Activated T-helper 1 cell treated with anti-CD3 and anti-CD28 coated beads, Interleukin-12 subunit alpha, Interleukin-12 subunit beta, Interleukin-2, Interleukin-4 antibody, amounts not matched to agents 30 ng/mL and 10 ng/mL and 1 ng/mL, durations not matched to agents 14 hours and 24 hours and 36 hours (primary cell): ENCODE results near the gene NTMT1. TPM values are rescaled to one million over a fixed set of nuclear protein-coding genes. Genes with fewer than 3 reads are reported as not detected.
A peak's percentile ranks its signal among the peaks of the same experiment; 100 is the strongest.

Source experiments
- DNase-seq: peaks from one replicate; pipeline ENCODE4 v3.0.0; 2021; ENCODE audit warnings: low spot score
- H3K27ac Mint-ChIP-seq: one replicate; pipeline ENCODE4 v1.8.0; 2021; ENCODE audit warnings: mild to moderate bottlenecking, mixed read lengths
- H3K27me3 Mint-ChIP-seq: one replicate; pipeline ENCODE4 v1.8.0; 2022; ENCODE audit warnings: mild to moderate bottlenecking, moderate library complexity, mixed read lengths; ENCODE audit not compliant: insufficient read depth
- H3K36me3 Mint-ChIP-seq: one replicate; pipeline ENCODE4 v1.8.0; 2021; ENCODE audit warnings: low read depth, mixed read lengths
- H3K4me1 Mint-ChIP-seq: one replicate; pipeline ENCODE4 v1.8.0; 2021; ENCODE audit warnings: low read depth, mixed read lengths
- H3K4me3 Mint-ChIP-seq: one replicate; pipeline ENCODE4 v1.8.0; 2021; ENCODE audit warnings: mild to moderate bottlenecking, moderate library complexity, mixed read lengths
- H3K9me3 Mint-ChIP-seq: one replicate; pipeline ENCODE4 v1.8.0; 2021; ENCODE audit warnings: mixed read lengths
- intact Hi-C: fragments of 100-400 bp; cut with micrococcal nuclease; formaldehyde crosslinking; loops from one replicate; pipeline ENCODE4 v1.15.1; 2024
- total RNA-seq: library from RNA; stranded (reverse); gene quantifications from 2 replicates; pipeline ENCODE4 v1.2.3, GENCODE V29; 2022

Gene NTMT1
- total RNA-seq, 1 donor from 2014 or later: 67.1 TPM

GRCh38 chr9:129637673-129638439, 11.9 kb downstream of the NTMT1 start:
- peak overlapping the region; percentile 51 for H3K27ac Mint-ChIP-seq
- H3K9me3 Mint-ChIP-seq: no peaks in the 10 kb centered on the region
- H3K27me3 Mint-ChIP-seq: no peaks in the 10 kb centered on the region
- H3K4me1 Mint-ChIP-seq: peaks cover 10% of the 10 kb centered on the region
- peaks cover 13% of the 10 kb centered on the region for H3K36me3 Mint-ChIP-seq
- peak overlapping the region; percentile 53 for H3K4me3 Mint-ChIP-seq
- intact Hi-C loops: no loop called here
- no peak for DNase-seq

DNA sequence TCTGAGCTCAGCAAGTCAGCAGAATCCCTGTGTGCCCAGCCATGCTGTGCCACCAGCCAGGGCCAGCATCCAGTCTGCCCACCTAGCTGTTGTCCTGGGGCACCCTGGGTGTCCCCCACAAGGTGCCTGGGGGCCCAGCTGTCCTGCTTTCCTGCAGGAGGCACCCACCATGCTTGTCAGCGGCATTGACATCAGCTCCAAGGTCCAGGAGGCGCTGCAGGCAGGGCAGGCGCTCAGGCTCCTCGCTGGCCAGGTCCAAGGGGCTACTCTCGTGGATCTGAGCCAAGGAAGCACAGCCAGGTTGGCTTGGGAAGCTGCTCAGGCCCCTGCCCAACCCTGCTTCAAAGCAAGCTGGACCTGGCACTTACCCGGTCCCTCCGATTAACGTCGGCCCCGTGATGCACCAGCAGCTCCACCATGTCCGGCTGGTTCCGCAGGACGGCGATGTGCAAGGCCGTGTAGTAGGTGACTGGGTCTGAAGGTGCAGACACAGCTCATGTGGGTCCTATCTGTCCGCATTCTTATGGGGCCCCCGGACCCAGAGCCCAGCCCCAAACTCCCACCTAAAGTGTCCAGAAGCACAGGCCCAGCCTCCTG, 13.2 kb downstream of the NTMT1 start:
- H3K27me3 Mint-ChIP-seq: no peaks in the 10 kb centered on the region
- no peaks in the 10 kb centered on the region for H3K9me3 Mint-ChIP-seq
- H3K4me1 Mint-ChIP-seq: peaks cover 10% of the 10 kb centered on the region
- intact Hi-C loops: no loop called here
- no peak overlapping the region for H3K4me3 Mint-ChIP-seq
- H3K36me3 Mint-ChIP-seq: peaks cover 12% of the 10 kb centered on the region
- no peak overlapping the region for H3K27ac Mint-ChIP-seq
- DNase-seq: no peak

DNA sequence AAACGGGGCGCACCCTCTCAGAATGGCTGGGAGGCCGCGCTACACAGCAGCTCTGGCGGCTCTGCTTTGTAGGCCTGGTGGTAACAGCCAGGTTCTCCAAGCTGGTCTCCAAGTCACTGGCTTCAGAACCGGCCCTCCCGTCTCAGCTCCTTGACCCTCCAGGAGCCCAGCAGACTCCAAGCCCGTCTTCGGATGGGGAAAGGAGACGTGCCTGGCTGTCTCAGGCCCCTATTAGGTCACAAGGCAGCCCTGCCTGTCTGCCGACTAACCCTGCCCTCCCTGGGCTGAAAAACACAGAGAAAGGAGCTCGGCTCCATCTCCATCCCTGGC, 13.8 kb downstream of the NTMT1 start:
- DNase-seq: no peak
- intact Hi-C loops: loop anchor here (5.0 kb wide), 1 partner anchor 58 kb away; no protein-coding TSS in a partner anchor
- Mint-ChIP-seq H3K27me3 (no peaks in the 10 kb centered on the region), H3K4me1 (peaks cover 10% of the 10 kb centered on the region), H3K4me3 (peak overlapping the region; percentile 87), H3K36me3 (peaks cover 12% of the 10 kb centered on the region), H3K9me3 (no peaks in the 10 kb centered on the region), H3K27ac (no peak overlapping the region)

- Mint-ChIP-seq H3K27me3 (no peaks in the 10 kb centered on the region), H3K4me3 (peak overlapping the region; percentile 87), H3K36me3 (peaks cover 9% of the 10 kb centered on the region), H3K9me3 (no peaks in the 10 kb centered on the region), H3K4me1 (peaks cover 10% of the 10 kb centered on the region), H3K27ac (peak overlapping the region; percentile 8)
- DNase-seq: no peak
- intact Hi-C loops: loop anchor here (5.0 kb wide), 1 partner anchor 57 kb away; no protein-coding TSS in a partner anchor
Observed at GRCh38 chr9:129640086-129640870, 14.3 kb downstream of the NTMT1 start.

DNA sequence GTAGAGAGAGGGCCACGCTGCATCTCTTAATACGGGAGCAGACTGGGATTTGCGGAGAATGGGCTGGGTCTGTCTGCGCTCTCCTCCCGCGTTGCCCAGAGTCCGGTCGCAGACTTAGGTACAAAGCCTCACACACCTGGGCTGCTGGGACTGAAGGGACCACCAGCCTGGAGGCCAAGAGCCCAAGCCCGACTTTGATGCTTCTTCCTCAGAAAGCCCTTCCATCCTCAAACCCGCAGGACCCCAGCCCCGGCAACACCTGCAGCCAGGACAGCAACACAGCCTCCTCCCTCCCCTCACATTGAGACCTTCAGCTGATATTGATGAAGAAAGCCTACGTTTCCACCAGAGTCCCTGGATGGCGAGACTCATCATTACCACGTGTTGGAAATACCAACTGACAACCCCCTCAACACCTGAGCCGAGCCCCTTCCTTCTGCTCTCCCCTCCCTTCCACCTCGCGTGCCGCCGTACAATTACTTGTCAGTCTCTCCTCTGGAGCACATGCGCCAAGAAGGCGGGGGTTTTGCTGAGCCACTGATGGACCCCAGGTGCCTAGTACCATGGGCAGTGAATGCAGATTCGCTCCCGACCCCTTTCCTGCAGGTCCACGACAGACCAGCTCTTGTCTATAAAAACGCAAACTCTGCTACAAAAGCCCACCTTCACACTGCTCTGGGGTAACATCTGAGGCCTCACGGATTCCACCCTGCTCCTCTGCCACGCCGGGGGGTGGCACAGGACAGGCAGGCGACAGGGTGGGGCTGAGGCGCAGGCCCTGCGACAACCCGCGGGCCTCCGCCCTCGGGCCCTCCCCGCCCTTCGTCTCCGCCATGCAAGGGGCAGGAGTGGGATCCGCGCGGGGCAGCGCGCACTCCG, 15.1 kb downstream of the NTMT1 start:
- Mint-ChIP-seq H3K4me1 (peaks cover 10% of the 10 kb centered on the region), H3K36me3 (peaks cover 3% of the 10 kb centered on the region), H3K27ac (peak overlapping the region; percentile 86), H3K9me3 (no peaks in the 10 kb centered on the region), H3K4me3 (peak overlapping the region; percentile 87), H3K27me3 (no peaks in the 10 kb centered on the region)
- intact Hi-C loops: loop anchor here (5.0 kb wide), 1 partner anchor 56 kb away; no protein-coding TSS in a partner anchor
- DNase-seq: no peak

DNA sequence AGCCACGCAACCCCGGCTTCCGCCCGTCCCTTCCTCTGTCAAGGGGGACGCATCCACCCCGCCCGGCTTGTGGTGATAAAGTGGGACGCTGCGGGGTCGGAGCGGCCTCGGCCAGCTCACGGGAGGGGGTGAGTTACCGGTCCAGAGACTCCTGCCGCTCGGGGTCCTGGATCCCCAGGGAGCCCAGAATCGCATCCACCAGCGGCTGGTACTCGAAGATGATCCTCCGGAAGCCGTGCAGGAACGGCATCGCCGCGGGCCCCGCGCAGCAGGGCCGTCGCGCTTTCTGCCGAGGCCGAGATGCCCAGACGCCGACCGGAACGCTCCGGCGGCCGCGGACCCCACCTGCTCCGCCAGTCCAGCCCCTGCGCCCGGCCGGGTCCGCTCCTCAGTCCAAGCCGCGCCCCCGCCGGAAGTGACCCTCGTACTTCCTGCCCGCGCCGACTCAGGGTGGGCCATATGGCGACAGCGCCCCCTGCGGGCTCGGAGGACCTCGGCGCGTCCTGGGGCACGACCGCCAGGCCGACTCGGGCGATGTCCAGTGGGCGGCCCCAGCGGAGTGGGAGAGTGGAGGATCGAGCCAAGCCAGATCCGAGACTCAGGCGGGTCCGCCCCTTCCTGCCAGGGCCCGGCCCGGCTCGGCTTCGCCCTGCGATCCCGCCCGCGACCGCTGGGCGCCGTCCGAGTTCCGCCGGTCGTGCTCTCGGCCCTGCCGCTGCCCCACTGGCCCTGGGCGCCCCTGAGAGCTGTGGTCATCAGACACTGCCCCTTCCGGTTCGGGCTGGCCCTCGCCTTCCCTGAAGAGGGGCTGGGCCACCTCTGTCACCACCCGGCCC, 16.0 kb downstream of the NTMT1 start, which contains the start of gene ASB6:
Gene ASB6 (minus strand): TSS at position 402 of the 836 bp plus-strand sequence. CDS start 152 bp downstream, at position 250.
- H3K4me3 Mint-ChIP-seq: peak within 1 kb of the TSS; percentile 87
- intact Hi-C loops: loop anchor here (1.0 to 5.0 kb wide), 7 partner anchors 16 to 193 kb away; partner anchors contain the start of genes C9orf78, NTMT1, PRRX2 and USP20
- peaks cover 3% of the 10 kb centered on the region for H3K36me3 Mint-ChIP-seq

DNA sequence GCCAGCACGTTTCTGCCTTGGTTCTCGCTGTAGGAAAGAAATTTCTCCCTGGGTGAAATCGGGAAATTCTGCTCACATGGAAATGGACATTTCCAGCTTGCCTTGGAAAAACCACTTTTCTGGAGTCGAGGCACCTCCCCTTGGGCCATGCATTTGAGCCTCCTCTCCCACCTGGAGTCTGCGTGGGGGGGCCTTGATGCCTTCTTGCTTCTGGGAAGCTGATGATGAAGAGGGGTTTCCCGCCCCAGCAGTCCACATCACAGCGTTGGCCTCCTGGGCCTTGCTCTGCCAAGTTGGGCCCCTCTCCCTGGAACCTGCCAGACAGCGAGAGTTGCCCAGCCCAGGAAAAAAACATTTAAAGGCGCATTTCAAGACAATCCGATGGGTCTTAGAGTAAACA, 17.7 kb downstream of the NTMT1 start:
- peak overlapping the region; percentile 45 for H3K4me3 Mint-ChIP-seq
- peaks cover 1% of the 10 kb centered on the region for H3K36me3 Mint-ChIP-seq
- intact Hi-C loops: loop anchor here (2.0 to 5.0 kb wide), 2 partner anchors 21 to 54 kb away; partner anchors contain the start of gene PRRX2
- H3K27me3 Mint-ChIP-seq: peaks cover 2% of the 10 kb centered on the region
- DNase-seq: no peak
- H3K27ac Mint-ChIP-seq: no peak overlapping the region
- peaks cover 10% of the 10 kb centered on the region for H3K4me1 Mint-ChIP-seq
- H3K9me3 Mint-ChIP-seq: no peaks in the 10 kb centered on the region

More for the DNA sequence above, 16.0 kb downstream of the NTMT1 start, which contains the start of gene ASB6:
- H3K9me3 Mint-ChIP-seq: no peaks in the 10 kb centered on the region
- peaks cover 10% of the 10 kb centered on the region for H3K4me1 Mint-ChIP-seq
- peak; percentile 94 for DNase-seq
- peaks cover 2% of the 10 kb centered on the region for H3K27me3 Mint-ChIP-seq
- H3K27ac Mint-ChIP-seq: peak within 1 kb of the TSS; percentile 90

GRCh38 chr9:129644365-129644764, 18.4 kb downstream of the NTMT1 start:
- Mint-ChIP-seq H3K4me1 (peaks cover 10% of the 10 kb centered on the region), H3K36me3 (peaks cover under 1% of the 10 kb centered on the region), H3K4me3 (no peak overlapping the region), H3K27me3 (peaks cover 2% of the 10 kb centered on the region), H3K27ac (no peak overlapping the region), H3K9me3 (no peaks in the 10 kb centered on the region)
- intact Hi-C loops: loop anchor here (5.0 kb wide), 1 partner anchor 53 kb away; no protein-coding TSS in a partner anchor
- DNase-seq: no peak

DNA sequence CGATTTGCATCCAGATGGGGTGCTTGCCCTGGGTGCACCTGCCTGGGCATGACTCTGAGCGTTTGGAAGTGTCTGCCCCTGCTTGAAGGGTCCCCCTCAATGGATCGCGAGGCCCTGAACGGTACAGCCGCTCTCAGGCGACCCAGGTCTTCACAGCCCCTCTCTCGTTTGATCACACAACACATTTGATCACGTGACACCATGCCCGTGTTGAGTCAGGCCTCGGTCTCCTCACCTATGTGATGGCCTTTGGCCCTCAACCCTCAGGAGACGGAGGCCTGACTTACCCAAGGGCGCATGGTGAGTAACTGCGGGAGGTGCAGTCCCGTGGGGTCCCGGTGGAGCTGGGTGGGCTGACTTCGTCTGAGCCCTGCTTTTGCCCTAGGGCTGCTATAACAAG, 18.9 kb downstream of the NTMT1 start:
- H3K27ac Mint-ChIP-seq: no peak overlapping the region
- intact Hi-C loops: loop anchor here (5.0 kb wide), 1 partner anchor 52 kb away; no protein-coding TSS in a partner anchor

DNA sequence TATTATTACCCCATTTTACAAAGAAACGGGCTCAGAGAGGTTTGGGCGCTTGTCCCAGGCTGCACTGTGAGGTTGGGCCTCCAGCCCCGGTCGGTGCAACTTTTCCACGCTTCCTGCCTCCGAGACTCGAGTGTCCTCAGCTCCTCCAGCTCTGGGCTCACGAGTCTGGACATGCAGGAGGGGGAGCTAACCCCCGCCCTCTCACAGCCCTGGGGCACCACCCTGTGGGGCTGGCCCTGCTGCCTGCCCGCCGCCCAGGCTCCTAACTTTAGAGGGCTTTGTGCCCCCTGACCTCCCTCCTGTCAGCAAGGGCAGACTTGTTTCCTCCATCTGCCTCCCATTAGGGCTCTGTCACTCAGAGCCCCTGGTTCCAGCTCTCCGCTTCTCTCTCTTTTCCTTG, 20.3 kb downstream of the NTMT1 start:
- no peak for DNase-seq
- Mint-ChIP-seq H3K27ac (no peak overlapping the region), H3K36me3 (no peaks in the 10 kb centered on the region), H3K4me3 (no peak overlapping the region), H3K27me3 (peaks cover 2% of the 10 kb centered on the region), H3K9me3 (no peaks in the 10 kb centered on the region), H3K4me1 (peaks cover 2% of the 10 kb centered on the region)
- intact Hi-C loops: no loop called here

More for the DNA sequence above, 18.9 kb downstream of the NTMT1 start:
- DNase-seq: no peak
- Mint-ChIP-seq H3K4me1 (peaks cover 10% of the 10 kb centered on the region), H3K36me3 (no peaks in the 10 kb centered on the region), H3K9me3 (no peaks in the 10 kb centered on the region), H3K27me3 (peaks cover 2% of the 10 kb centered on the region), H3K4me3 (no peak overlapping the region)

DNA sequence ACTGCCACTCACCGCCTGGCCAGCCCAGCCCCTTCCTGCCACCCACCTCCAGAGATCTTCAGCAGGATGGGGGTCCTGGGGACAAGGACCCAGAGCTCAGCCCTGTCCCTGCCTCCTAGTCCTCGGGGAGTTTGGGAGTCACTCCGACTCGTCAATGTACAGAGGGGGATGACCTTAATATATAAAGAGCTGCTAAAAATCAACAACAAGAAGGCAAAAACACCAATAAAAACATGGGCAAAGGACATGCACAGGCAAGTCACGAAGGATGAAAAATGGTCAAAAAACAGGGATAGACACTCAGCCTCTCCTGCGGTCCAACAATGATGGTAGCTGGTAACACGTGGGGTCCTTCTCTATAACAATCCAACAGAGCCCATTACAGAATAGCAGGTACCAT, 20.7 kb downstream of the NTMT1 start:
- Mint-ChIP-seq H3K27me3 (peaks cover 2% of the 10 kb centered on the region), H3K27ac (no peak overlapping the region), H3K9me3 (no peaks in the 10 kb centered on the region), H3K4me3 (no peak overlapping the region), H3K36me3 (no peaks in the 10 kb centered on the region), H3K4me1 (no peaks in the 10 kb centered on the region)
- intact Hi-C loops: no loop called here
- no peak for DNase-seq
